NOMO-1 treated with DMSO at 0.1 percent for 48 hours (cell line): ENCODE data around the gene VAMP5.
A peak's percentile ranks its signal among the peaks of the same experiment; 100 is the strongest.
"Not testable (repeated sequence)": the region's sequence is repeated elsewhere in the genome, so short reads cannot be mapped to it uniquely, and the experiment has no call there.

Experiments
- DNase-seq: peaks from one replicate; lab custom pipeline; 2025; ENCODE audit not compliant: unreplicated experiment; lab: John Stamatoyannopoulos, UW

VAMP5 gene

DNA sequence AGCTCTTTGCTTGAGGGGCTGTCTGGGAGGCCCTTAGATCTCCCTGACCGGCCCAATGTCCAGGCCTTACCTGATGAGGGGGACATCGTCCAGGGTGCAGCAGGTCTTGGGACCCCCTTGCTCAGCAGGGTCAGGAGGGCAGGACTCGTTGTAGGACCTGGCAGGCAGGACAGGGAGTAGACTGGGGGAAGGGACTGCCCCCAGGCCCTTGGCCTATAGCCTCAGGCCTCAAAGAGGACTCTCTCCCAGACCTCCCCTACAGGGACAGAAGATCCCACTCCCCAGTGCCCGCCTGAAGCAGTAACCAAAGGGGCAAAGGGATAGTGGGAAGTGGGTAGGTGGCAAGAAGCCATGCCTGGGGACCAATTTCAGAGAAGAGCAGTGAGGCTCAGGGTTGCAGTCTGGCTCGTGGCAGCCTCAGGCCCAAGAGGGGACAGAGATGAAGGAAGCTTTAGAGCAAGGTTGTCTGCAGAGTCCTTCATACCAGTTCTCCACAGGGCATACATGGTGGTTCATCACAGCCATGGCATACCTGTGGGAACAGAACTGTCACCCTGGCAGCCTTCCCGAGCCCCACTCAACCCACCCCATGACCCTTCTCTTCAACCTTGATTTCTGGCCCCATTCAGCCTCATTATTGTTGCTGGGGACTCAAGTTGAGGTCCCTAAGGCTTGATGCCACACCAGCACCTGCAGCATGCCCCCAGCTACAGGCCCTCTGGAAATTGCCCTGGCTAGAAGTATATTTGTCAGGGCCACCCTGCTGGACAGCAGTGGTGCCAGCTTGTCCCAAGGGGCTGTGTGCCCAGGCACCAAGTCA is 16.9 kb downstream of the VAMP5 start:
- no peak for DNase-seq

DNA sequence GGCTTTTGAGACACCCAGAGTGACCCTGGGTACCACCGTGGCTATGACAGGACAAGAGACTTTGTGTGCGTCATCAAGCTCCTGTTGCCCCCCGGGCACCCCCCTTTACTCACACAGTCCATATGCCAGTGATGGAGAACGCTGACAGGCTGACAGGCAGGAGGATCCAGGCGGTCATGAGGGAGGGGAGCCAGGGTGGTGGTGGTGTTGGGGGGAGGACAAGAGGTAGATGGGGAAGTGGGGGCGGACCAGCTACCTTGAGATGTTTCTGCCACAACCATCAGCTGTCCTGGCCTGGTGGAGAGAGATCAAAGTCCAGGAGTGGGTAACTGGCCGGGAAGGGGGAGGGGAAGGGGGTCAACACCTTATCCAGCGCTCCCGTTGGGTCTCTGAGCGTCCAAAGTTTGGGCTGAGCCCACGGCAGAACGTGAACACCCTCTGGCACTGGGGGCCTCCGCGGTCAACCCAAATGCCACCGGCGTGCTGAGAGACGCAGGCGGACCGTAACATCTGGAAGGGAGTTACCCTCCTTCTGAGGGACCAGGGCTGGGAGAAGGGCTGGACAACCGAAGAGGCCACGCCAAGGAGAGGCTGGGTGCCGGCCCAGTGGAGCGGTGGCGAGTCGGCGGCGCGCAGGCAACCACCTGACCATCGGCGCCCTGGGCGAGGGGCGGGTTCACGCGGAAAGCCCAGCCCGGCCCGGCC is 17.7 kb downstream of the VAMP5 start:
- DNase-seq: no peak

DNA sequence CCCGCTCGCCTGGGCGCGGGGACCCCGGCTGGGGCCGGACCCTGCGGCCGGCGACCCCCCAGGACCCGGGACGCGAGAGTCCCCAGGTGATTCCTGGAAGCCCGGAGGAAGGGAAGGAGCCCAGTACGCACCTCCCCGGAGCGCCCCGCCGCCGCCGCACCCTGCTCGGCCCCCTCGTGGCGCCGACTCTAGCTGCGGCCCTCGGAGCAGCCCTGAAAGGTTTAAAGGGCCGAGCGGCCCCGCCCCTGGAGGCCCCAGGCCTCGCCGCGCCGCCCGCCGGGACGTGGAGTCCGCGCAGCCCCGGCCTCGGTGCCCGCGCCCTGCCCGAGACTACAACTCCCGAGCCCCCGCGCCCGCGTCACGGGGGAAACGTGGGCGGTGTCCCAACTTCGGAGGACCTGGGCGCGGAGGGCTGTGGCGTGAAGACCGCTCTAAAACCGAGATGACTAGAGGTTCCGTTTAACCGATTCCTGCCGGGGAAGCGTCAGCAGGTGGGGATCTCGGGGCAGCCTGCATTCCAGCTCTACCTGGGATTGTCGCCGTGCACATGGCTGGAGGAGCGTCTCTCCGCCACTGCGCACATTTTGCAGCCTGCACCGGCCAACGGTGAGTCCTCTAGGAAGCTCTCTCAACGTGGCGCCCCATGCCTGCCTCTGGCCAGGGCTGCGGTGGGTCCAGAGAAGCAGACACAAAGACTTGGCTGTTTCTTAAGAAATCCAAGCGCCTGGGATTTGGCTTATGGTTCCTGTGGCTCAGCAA is 18.4 kb downstream of the VAMP5 start, which contains the start of gene TMEM150A:
Gene TMEM150A, minus strand, starts transcription at position 223 of the 759 bp plus-strand sequence. CDS start 750 bp downstream, outside the sequence.
- peak; percentile 89 for DNase-seq

DNA sequence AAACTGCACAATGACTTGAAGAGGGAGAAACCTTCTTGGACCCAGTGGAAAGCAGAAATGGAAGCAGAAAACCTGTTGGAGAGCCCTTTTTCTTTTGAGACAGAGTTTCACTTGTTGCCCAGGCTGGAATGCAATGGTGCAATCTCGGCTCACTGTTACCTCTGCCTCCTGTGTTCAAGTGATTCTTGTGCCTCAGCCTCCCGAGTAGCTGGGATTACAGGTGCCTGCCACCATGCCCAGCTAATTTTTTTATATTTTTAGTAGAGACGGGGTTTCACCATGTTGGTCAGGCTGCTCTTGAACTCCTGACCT is 19.9 kb downstream of the VAMP5 start:
- peak; percentile 68 for DNase-seq

DNA sequence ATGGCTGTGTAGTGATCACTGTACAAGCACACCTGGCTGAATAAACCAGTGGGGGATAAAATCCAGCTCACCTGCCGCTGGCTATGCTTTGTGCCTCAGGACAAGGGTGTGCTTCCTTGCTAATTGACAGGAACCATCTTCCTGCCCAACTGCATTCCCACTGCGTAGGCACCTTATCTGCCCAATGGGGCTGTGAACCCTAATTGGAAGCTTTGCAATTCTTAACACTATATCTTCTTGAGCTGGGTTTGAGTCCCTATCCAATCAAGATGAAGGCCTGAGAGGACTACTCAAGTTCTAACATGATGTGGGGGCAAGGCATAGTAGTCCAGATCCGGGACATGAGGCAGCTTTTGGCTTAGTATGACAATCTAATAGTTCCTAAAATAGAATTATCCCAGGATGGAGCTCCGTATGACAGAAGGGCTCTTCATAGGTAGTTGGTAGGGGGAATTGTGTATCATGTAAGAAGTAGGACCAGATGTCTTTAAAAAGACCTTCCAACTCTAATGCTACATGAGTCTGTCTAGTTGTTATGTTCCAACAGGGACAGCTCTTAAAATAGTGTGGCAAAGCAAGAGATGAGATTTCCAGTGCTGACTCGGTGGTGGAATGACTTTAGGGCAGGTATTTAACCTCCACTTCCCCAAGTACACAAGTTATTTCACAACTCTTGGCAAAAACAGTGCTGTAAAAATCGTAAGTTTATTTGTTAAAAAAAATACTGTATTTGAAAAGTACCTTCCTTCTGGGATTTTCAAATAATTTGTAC is 20.5 kb downstream of the VAMP5 start:
- DNase-seq: no peak

DNA sequence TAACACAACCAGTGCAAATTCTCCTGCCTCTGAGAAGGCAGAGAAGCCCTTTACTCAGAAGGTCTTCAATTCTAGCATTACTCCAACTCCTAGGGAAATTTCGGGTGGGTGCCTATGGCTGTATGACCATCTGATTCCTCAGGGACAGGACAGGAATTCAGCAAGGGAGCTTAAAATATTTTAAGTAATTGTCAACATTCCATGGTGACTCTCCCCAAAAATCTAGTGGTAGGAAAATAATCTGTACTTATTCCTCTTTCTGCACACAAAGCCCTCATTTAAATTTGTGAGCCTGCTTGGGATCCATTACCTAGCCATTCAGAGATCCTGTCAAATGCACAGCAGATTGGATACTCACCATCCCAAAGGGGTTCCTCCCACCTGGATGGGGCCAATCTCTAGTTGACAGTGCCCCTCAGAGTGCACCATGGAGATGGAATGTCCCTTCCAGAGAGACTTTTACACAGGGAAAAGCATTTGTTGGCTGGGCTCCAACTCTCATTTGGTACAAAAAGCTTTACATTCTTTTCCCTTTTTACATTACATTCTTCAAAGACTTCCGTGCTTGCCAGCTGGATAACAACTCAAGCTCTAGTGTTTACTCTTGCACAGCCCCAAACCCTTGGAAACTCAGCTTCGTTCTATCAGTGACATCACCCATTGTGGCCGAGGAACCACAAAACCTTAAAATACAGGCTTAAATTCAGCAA is 21.3 kb downstream of the VAMP5 start:
- DNase-seq: no peak

DNA sequence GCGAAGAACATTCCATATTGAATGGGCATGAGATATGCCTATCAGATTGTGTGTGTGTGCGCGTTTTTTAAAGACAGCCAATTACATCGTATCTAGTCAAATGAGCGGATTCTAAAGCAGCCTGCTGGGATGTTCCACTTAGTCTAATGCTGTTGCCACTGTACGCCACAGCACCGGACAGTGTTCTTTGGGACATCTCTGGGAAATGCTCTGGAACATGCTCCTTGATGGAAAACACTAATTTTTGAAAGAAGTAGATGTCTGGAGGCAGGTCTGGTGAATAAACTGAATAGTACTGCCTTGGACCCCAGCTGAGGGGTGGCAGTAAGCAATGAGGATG is 21.9 kb downstream of the VAMP5 start:
- DNase-seq: no peak

DNA sequence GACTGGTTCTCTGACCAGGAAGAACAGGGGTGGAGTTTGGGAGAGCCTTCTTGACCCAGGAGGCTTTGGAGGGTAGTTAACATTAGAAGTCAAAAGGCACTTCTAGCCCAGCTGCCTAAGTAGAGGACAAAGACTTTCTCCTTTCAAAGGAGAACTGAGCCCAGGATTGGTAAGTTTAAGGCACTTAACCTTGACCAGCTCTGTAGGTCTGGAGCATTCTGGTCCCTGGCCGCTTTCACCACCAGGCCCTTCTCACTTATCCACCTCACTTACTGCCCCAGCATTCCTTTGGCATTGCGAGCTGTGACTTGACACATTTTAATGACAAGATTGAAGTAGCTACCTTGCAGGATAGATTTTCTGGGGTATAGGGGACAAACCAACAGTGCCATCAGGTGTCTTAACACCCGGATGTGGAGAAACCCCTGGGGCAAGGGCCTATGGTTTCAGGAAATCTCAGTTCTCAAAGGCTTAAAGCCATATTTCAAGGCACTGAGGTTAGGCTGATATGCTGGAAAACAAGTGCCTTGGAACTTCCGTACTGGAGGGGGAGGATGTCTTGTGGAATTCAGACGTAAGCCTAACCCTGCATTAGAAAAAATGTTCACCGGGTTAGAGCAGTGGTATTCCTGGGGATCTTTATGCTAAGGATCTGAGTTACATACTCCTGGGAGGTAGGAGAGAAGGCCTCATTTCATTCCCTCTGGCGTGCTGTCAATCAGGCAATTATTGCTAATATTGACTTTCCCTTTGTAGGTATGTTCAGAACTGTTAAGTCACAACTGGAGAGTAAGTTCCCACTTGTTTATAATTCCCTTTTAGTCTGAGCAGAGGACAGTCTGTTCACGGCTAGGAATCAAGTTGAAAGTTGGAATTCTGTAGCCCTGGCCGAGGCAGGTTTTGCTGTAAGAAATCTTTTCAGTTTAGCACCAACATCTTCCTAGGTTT is 23.3 kb downstream of the VAMP5 start:
- DNase-seq: no peak

DNA sequence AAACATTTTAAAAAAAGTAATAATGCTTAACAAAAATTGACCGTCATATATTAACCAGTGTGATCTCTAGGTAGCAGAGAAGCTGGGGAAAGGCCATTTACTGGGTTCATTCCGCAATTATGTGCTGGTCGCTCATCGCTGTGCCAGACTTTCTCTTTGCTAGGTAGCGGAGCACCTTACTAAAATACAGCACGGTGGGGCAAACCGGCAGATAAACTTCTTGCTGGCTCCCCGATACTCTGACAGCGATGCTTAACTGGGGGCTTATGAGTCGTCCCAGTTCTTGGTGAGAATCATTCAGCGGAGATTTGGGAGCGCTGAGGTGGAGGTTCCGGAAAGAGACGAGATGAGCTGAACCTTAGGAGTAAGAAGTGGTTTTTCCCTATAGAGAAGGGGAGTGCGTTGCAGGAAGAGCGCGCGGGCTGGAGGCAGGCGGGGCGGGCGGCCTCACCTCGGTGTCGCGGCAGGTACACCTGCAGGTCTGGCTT is 27.0 kb downstream of the VAMP5 start:
- no peak for DNase-seq

DNA sequence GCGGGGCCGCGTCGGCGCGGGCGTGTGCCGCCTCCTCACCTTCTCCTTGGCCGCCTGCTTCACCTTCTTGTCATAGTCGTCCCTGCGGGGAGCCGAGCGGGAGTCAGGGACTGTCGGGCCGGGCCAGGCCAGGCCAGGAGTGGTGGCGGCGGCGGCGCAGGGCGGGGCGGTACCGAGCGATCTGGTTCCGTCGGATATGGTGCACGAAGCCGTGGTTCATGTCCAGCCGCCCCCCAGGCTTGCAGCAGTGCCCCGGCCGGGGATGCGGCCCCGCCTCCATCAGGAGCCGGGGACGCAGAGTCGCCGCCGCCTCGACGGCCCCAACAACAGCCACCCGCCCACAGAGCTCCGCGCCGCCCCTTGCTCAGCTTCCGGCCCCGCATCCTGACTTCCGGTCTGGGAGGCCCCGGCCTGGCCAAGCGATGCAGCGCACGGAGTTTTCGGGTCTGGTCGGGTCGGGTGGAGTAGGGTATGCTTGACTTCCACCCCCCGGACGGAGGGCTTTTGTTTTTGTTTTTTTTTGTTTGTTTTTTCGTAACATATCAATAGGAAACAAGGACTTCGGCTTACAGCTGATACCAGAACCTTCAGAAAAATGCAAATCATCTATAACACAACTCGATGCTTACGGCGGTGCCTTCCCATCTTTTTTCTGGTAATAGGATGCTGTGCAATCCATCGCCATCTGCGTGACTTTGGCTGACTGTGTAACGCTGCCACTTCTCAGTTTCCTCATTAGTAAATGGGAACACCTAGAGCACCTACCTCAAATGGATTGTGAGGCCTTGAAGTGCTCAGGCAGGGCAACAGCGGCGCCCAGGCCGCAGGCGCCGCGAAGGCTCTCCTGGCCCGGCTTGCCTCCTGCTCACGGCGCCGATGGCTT is 27.7 kb downstream of the VAMP5 start, which contains the start of gene C2orf68:
Gene C2orf68, minus strand, starts transcription at position 362 of the 883 bp plus-strand sequence. Its CDS starts 82 bp downstream, at position 280.
- DNase-seq: peak; percentile 88

DNA sequence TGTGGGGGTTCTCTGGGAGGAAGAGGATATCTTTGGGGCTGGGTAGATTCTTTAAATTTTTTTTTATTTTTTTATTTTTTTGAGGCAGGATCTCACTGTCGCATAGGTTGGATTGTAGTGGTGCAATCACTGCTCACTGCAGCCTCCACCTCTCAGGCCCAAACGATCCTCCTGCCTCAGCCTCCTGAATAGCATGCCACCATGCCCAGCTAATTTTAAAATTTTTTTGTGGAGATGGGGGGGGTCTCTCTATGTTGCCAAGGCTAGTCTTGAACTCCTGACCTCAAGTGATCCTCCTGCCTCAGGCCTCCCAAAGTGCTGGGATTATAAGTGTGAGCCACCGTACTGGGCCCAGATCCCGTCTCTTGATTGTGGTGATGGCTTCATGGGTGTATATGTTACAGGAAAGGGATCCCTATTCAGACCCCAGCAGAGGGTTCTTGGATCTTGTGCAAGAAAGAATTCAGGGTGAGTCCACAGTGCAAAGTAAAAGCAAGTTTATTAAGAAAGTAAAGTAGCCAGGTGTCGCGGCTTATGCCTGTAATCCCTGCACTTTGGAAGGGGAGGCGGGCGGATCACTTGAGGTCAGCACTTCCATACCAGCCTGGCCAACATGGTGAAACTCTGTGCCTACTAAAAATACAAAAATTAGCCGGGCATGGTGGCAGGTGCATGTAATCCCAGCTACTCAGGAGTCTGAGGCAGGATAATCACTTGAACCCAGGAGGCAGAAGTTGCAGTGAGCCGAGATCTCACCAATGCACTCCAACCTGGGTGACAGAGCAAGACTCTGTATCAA is 29.7 kb downstream of the VAMP5 start:
- no peak for DNase-seq

DNA sequence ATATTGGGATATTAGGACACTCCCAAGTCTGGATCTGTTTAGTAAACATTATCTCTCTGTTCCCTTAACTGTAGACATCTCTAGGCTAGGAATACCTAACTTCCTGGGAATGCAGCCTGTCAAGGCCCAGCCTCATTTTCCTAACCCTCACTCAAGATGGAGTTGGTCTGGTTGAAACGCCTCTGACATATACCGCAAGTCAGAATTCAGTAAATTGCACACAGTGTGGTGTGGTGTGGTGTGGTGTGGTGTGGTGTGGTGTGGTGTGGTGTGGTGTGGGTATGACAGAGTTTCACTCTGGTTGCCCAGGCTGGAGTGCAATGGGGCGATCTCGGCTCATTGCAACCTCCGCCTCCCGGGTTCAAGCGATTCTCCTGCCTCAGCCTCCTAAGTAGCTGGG is 30.5 kb downstream of the VAMP5 start:
- DNase-seq: not testable (repeated sequence)

DNA sequence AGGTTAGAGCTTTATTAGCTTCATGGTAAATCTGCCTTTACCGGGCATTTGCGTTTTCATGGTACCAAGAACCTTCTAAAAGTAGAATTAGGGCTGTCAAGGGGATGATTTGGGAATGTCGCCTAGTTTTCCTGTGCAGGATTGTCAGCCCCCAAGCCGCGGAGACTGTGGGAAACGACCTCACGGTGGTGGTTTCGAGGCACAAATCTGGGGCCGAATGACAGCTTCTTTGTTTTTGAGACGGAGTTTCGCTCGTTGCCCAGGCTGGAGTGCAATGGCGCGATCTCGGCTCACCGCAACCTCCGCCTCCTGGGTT is 31.1 kb downstream of the VAMP5 start:
- DNase-seq: no peak

DNA sequence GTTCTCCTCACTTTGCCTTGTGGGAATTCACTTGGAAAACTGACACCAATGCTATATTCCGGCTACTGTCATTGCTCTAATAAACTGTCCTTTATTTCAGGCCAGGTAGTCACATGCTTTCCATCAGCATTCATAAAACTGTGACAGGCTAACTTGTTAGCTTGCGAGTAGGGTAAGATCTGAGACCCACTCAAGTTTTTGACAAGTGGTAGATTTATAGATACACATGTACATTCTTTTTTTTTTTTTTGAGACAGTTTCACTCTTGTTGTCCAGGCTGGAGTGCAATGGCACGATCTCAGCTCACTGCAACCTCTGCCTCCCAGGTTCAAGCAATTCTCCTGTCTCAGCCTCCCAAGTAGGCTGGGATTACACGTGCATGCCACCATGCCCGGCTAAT is 33.5 kb downstream of the VAMP5 start:
- DNase-seq: not testable (repeated sequence)

DNA sequence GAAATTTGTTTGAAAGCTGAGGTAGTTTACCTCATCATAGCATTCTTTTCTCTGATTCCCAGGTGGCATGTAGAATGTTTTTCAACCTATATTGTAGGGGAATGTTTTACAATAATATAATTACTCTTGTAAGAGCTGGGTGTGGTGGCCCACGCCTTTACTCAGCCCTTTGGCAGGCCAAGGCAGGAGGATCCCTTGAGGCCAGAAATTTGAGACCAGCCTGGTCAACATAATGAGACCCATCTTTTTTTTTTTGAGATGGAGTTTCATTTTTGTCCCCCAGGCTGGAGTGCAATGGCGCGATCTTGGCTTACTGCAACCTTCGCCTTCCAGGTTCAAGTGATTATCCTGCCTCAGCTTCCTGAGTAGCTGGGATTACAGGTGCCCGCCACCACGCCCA is 35.4 kb downstream of the VAMP5 start:
- DNase-seq: no peak

DNA sequence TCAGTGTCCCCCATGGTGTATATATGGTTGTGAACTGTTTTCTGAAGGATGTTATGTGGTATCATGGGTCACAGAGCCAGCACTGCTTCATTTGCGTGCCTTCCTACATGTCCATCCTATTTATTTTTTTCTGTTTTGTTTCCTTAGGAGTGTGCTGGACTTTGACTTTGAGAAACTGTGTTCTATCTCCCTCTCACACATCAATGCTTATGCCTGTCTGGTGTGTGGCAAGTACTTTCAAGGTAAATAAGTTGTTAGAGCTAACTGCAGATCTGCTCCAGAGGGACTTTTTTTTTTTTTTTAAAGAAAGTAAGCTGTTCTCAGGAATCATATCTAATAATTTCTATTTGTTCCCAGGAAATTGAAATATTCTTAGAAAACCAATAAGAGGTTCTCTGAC is 37.1 kb downstream of the VAMP5 start:
- DNase-seq: no peak

DNA sequence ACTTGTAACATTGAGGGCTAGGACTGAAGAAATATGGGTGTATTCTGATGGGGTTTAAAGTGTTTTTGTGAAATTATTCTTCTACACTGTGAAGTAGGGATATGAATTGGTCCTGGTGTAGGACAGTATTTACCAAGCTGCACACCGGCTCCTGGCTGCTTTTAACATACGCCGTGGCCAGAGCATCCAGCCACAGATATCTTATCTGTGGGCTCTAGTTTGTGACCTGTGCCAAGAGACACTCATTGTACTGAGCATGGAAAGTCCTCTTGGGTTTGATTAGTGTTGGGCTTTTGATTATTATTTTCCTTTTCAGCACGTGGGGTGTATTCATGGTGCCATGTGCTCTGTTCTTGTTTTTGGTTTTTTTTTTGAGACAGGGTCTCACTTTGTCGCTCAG is 39.8 kb downstream of the VAMP5 start:
- DNase-seq: no peak

DNA sequence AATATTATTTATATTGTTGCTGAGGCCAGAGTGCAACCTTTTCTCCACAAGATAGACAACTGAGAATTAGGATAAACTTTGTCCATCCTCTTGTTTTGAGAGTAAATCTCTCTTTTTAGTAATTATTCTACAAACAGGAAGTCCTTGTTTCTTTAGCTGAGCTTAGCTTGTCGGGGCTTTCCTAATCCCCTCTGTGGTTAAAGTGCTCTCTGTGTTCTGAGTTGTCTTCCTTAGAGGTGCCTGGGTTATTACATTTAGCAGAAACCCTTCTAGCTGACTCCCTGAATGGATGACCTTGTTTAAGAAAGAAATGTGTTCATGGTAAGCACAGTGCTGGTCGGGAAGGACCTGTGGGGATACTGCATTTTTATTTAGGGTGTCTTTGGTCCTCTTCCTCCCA is 44.4 kb downstream of the VAMP5 start:
- no peak for DNase-seq
